Measurements from ENCODE around the gene ARRDC5.
A peak's percentile ranks its signal among the peaks of the same experiment; 100 is the strongest.
"Not testable (repeated sequence)": the region's sequence is repeated elsewhere in the genome, so short reads cannot be mapped to it uniquely, and the experiment has no call there.

ARRDC5 gene

GRCh38 chr19:4868286-4868834, 34.3 kb downstream of the ARRDC5 start:
- DNase-seq (ENCODE audit: low read depth) = no peak

- DNase-seq (ENCODE audit: low read depth) = peak; percentile 85
Observed at GRCh38 chr19:4867534-4868285, 35.0 kb downstream of the ARRDC5 start, which contains the start of gene PLIN3. PLIN3 (minus strand) TSS chr19:4867667; CDS start chr19:4861394, 6,273 bp downstream.

- peak; percentile 58 for DNase-seq (ENCODE audit: low read depth)
Observed at GRCh38 chr19:4866595-4867424, 35.9 kb downstream of the ARRDC5 start.

- DNase-seq (ENCODE audit: low read depth) = no peak
Observed at GRCh38 chr19:4861147-4861546, 41.5 kb downstream of the ARRDC5 start.

GRCh38 chr19:4859697-4860096, 43.0 kb downstream of the ARRDC5 start:
- no peak for DNase-seq (ENCODE audit: low read depth)

GRCh38 chr19:4856468-4856867, 46.2 kb downstream of the ARRDC5 start:
- not testable (repeated sequence) for DNase-seq (ENCODE audit: low read depth)

- DNase-seq (ENCODE audit: low read depth) = not testable (repeated sequence)
Observed at GRCh38 chr19:4853506-4853905, 49.2 kb downstream of the ARRDC5 start.

GRCh38 chr19:4852484-4852883, 50.2 kb downstream of the ARRDC5 start:
- no peak for DNase-seq (ENCODE audit: low read depth)

- DNase-seq (ENCODE audit: low read depth) = peak; percentile 64
Observed at GRCh38 chr19:4851551-4852290, 51.0 kb downstream of the ARRDC5 start.

GRCh38 chr19:4849019-4849418, 53.7 kb downstream of the ARRDC5 start:
- no peak for DNase-seq (ENCODE audit: low read depth)

GRCh38 chr19:4847190-4847973, 55.3 kb downstream of the ARRDC5 start:
- DNase-seq (ENCODE audit: low read depth) = no peak

GRCh38 chr19:4845975-4846374, 56.7 kb downstream of the ARRDC5 start:
- not testable (repeated sequence) for DNase-seq (ENCODE audit: low read depth)

- no peak for DNase-seq (ENCODE audit: low read depth)
Observed at GRCh38 chr19:4844348-4845179, 58.1 kb downstream of the ARRDC5 start.

- no peak for DNase-seq (ENCODE audit: low read depth)
Observed at GRCh38 chr19:4843647-4843965, 59.1 kb downstream of the ARRDC5 start.

Data from stimulated activated CD4-positive, alpha-beta T cell treated with anti-CD3 and anti-CD28 coated beads, Interleukin-2, amount 100 ng/mL, for 4 hours (primary cell).